Lower leg skin (tissue), 3 donors: ENCODE results near the gene HNF4A.

Experiments
- CTCF ChIP-seq, 3 donors: fragments of 450-650 bp; IDR thresholded peaks; one replicate each; pipeline ENCODE4 v1.5.1; 2016; ENCODE audit warnings: antibody characterized with exemption in 3 of 3, mild to moderate bottlenecking in 3 of 3, moderate library complexity in 2 of 3
- POLR2A ChIP-seq, 2 donors: fragments of 450-650 bp; IDR thresholded peaks; one replicate each; pipeline ENCODE4 v1.6.1; 2016 to 2017; ENCODE audit warnings: antibody characterized with exemption in 2 of 2, mild to moderate bottlenecking in 1 of 2, moderate library complexity in 1 of 2

DNA sequence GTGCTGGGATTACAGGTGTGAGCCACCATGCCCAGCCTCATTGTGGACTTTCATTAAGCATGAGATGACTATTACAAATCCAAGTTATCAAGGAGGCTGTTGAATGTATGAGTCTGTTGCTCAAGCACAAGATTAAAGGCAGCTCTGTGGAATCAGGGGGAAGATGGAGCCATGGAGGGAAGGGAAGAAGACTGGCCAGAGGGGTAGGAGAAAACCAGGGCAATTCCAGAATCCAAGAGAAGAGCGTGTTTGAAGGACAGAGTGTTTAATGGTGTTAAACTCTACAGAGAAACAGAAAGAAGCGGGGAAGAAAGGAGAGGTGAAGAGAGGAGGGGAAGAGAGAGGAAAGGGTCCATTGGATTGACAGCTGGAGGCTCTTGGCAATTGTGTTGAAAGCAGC, 70.4 kb downstream of the HNF4A start:
- TF ChIP-seq CTCF (IDR thresholded peaks at IDR 0.05) (no peak), POLR2A (IDR thresholded peaks at IDR 0.05) (no peak)
